SU-DHL-6 (cell line): ENCODE data around the gene PPP1R3E.
A peak's percentile ranks its signal among the peaks of the same experiment; 100 is the strongest.
"Not testable (repeated sequence)": the region's sequence is repeated elsewhere in the genome, so short reads cannot be mapped to it uniquely, and the experiment has no call there.

Source experiments
- H2AFZ ChIP-seq: fragments of 200-600 bp; sonication (generic); 2 replicates; pipeline ENCODE4 v1.6.1; 2014; ENCODE audit warnings: low read depth, mild to moderate bottlenecking, moderate library complexity, mixed read lengths, antibody characterized with exemption, low read length; ENCODE audit not compliant: severe bottlenecking
- H3F3A ChIP-seq: fragments of 200-600 bp; shearing (Covaris generic); 2 replicates; pipeline ENCODE4 v1.6.0; 2016; ENCODE audit warnings: antibody characterized with exemption, mild to moderate bottlenecking; ENCODE audit not compliant: insufficient read depth
- H3K27ac ChIP-seq: fragments of 200-600 bp; sonication (generic); 2 replicates; pipeline ENCODE4 v1.5.1; 2016; ENCODE audit warnings: low read depth, mild to moderate bottlenecking, low read length, moderate library complexity, mixed read lengths
- H3K27me3 ChIP-seq: fragments of 200-600 bp; sonication (generic), shearing (Covaris generic); 2 replicates; pipeline ENCODE4 v1.6.0; 2014; ENCODE audit warnings: mild to moderate bottlenecking, low read length
- H3K36me3 ChIP-seq: fragments of 200-600 bp; sonication (generic); 2 replicates; pipeline ENCODE4 v1.6.1; 2014; ENCODE audit warnings: mild to moderate bottlenecking, low read length, mixed read lengths
- H3K4me2 ChIP-seq: fragments of 300-600, 200-600 bp; shearing (Covaris generic), sonication (generic); 2 replicates; pipeline ENCODE4 v1.6.0; 2014; ENCODE audit warnings: low read length, low read depth, mild to moderate bottlenecking; ENCODE audit not compliant: poor library complexity, severe bottlenecking
- H3K4me3 ChIP-seq: fragments of 200-600 bp; sonication (generic); 2 replicates; pipeline ENCODE4 v1.5.1; 2014; ENCODE audit warnings: antibody characterized with exemption, low read length, mild to moderate bottlenecking, mixed read lengths; ENCODE audit not compliant: insufficient read depth, poor library complexity, severe bottlenecking
- H3K79me2 ChIP-seq: fragments of 200-600 bp; sonication (generic); 2 replicates; pipeline ENCODE4 v1.6.1; 2014; ENCODE audit warnings: mild to moderate bottlenecking, low read length, moderate library complexity; ENCODE audit not compliant: insufficient read depth
- H3K9ac ChIP-seq: fragments of 200-600 bp; sonication (generic); 2 replicates; pipeline ENCODE4 v1.7.0; 2014; ENCODE audit warnings: mild to moderate bottlenecking, low read length
- H3K9me2 ChIP-seq: fragments of 200-600 bp; sonication (generic); replicated peaks from 2 replicates; pipeline ENCODE4 v1.6.1; 2014; ENCODE audit warnings: low read length; ENCODE audit not compliant: insufficient read depth
- H3K9me3 ChIP-seq: fragments of 200-600 bp; sonication (generic); 2 replicates; pipeline ENCODE4 v1.6.1; 2014; ENCODE audit warnings: low read length, mixed read lengths; ENCODE audit not compliant: insufficient read depth
- H4K20me1 ChIP-seq: fragments of 200-600 bp; sonication (generic); 2 replicates; pipeline ENCODE4 v1.6.1; 2014; ENCODE audit warnings: low read depth, mild to moderate bottlenecking, antibody characterized with exemption, low read length, moderate library complexity, mixed read lengths
- EZH2phosphoT487 ChIP-seq: fragments of 200-600 bp; sonication (generic), shearing (Covaris generic); conservative IDR thresholded peaks from 2 replicates; pipeline ENCODE4 v1.6.1; 2018; ENCODE audit warnings: mild to moderate bottlenecking, antibody characterized with exemption, low read length, moderate library complexity, mixed read lengths
- TF ChIP-seq, protein P1 (sequence below): fragments of 200-600 bp; sonication (generic); IDR thresholded peaks from one replicate; pipeline ENCODE4 v1.5.1; 2017; ENCODE audit warnings: antibody characterized with exemption, mild to moderate bottlenecking, low read length, moderate library complexity; ENCODE audit not compliant: insufficient read depth, poor library complexity, severe bottlenecking

The PPP1R3E gene

DNA sequence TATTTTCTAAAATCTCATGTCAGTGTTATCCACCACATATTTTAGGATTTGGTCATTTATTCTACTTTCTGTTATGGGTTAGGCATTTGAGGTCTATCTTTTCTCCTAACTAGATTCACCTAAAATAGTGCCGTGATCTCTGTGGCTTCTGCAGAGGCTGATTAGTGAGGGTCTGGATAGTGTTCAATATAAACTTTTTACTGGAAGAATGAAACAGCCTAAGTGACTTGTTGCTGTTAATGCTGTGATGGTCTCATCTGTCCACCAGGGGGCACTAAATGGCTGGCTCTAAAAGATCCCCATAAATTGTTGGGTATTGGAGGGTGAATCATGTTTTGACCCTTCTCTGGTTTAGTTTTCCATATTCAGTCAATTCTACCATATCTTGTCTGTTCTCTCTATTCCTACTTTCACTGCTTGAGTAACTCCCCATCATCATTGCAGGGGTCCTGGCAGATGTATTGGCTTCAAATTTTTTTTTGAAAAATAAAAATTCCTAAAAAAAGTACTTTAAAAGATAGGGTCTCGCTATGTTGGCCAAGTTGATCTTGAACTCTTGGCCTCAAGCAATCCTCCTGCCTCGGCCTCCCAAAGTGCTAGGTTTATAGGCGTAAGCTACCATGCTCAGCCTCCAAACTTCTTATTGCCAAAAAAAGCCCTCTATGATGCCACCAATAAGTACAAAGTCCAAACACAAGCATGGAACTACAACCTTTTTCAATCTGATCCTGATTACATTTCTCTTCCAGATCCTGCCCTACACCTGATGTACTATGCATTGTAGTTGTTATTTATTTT lies 25.5 kb upstream of the PPP1R3E start:
- H3F3A ChIP-seq = peaks cover 21% of the 10 kb centered on the region
- no peaks in the 10 kb centered on the region for H3K9me3 ChIP-seq
- no peaks in the 10 kb centered on the region for H4K20me1 ChIP-seq
- TF ChIP-seq EZH2phosphoT487 = no peak
- TF ChIP-seq, protein P1, sequence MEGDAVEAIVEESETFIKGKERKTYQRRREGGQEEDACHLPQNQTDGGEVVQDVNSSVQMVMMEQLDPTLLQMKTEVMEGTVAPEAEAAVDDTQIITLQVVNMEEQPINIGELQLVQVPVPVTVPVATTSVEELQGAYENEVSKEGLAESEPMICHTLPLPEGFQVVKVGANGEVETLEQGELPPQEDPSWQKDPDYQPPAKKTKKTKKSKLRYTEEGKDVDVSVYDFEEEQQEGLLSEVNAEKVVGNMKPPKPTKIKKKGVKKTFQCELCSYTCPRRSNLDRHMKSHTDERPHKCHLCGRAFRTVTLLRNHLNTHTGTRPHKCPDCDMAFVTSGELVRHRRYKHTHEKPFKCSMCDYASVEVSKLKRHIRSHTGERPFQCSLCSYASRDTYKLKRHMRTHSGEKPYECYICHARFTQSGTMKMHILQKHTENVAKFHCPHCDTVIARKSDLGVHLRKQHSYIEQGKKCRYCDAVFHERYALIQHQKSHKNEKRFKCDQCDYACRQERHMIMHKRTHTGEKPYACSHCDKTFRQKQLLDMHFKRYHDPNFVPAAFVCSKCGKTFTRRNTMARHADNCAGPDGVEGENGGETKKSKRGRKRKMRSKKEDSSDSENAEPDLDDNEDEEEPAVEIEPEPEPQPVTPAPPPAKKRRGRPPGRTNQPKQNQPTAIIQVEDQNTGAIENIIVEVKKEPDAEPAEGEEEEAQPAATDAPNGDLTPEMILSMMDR = peak; percentile 82
- H3K9ac ChIP-seq = no peak overlapping the region
- H3K27ac ChIP-seq = no peak overlapping the region
- H3K27me3 ChIP-seq = no peaks in the 10 kb centered on the region
- no peaks in the 10 kb centered on the region for H3K9me2 ChIP-seq
- H3K79me2 ChIP-seq = peaks cover 5% of the 10 kb centered on the region
- no peak overlapping the region for H3K4me2 ChIP-seq
- H3K4me3 ChIP-seq = no peak overlapping the region
- peaks cover 8% of the 10 kb centered on the region for H3K36me3 ChIP-seq
- H2AFZ ChIP-seq = no peak overlapping the region

DNA sequence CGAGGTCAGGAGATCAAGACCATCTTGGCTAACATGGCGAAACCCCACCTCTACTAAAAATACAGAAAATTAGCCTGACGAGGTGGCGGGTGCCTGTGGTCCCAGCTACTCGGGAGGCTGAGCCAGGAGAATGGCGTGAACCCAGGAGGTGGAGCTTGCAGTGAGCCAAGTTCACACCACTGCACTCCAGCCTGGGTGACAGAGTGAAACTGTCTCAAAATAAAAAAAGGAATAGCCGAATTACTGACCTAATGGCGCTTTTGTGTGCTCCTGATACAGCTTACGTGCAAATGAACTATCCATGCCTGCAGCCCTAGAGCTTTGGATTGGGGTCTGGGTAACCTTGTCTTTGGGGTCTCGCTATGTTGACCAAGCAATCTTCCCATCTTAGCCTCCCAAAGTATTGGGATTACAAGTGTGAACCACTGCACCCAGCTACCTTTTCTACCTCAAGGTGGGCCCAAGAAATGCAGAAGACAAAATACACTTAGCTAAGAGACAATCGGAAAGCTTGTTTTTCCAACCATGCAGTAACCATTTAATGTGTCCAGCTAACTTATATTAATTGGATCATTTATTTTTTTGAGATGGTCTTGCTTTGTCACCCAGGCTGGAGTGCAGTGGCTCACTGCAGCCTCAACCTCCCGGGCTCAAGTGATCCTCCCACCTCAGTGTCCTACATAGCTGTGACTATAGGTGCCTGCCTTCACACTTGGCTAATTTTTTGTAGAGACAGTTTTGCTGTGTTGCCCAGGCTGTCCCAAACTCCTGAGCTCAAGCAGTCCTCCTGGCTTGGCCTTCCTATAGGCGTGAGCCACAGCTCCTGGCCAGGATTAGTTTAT lies 24.1 kb upstream of the PPP1R3E start:
- peaks cover 13% of the 10 kb centered on the region for H3K36me3 ChIP-seq
- H3K4me2 ChIP-seq = no peak overlapping the region
- no peaks in the 10 kb centered on the region for H3K9me2 ChIP-seq
- 0 out of 2 replicates have a peak, but pooled peaks cover 4% of the 10 kb centered on the region for H4K20me1 ChIP-seq
- TF ChIP-seq, protein P1 = no peak
- TF ChIP-seq EZH2phosphoT487 = no peak
- H3K4me3 ChIP-seq = no peak overlapping the region
- no peak overlapping the region for H3K9ac ChIP-seq
- no peaks in the 10 kb centered on the region for H3K27me3 ChIP-seq
- H3K27ac ChIP-seq = no peak overlapping the region
- no peak overlapping the region for H2AFZ ChIP-seq
- no peaks in the 10 kb centered on the region for H3K9me3 ChIP-seq
- peaks cover 19% of the 10 kb centered on the region for H3K79me2 ChIP-seq
- peaks cover 29% of the 10 kb centered on the region for H3F3A ChIP-seq

DNA sequence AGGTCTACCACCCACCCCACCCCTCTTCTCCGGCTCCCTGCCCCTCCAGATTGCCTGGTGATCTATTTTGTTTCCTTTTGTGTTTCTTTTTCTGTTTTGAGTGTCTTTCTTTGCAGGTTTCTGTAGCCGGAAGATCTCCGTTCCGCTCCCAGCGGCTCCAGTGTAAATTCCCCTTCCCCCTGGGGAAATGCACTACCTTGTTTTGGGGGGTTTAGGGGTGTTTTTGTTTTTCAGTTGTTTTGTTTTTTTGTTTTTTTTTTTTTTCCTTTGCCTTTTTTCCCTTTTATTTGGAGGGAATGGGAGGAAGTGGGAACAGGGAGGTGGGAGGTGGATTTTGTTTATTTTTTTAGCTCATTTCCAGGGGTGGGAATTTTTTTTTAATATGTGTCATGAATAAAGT lies 23.1 kb upstream of the PPP1R3E start:
- H2AFZ ChIP-seq, H3K27ac ChIP-seq, H4K20me1 ChIP-seq, H3K4me2 ChIP-seq, H3K4me3 ChIP-seq, H3K9ac ChIP-seq, H3K27me3 ChIP-seq, H3K9me2 ChIP-seq, H3K9me3 ChIP-seq: not testable (repeated sequence)
- H3K36me3 ChIP-seq = peaks cover 13% of the 10 kb centered on the region
- H3F3A ChIP-seq = peaks cover 29% of the 10 kb centered on the region
- peaks cover 19% of the 10 kb centered on the region for H3K79me2 ChIP-seq
